Measurements from ENCODE around the gene TRPM7. TPM values are rescaled to one million over a fixed set of nuclear protein-coding genes. Genes with fewer than 3 reads are reported as not detected.

Gene TRPM7
- total RNA-seq, 2 experiments from 2014 or later: 29.0 to 30.0 TPM

- Mint-ChIP-seq H3K36me3 (ENCODE audit: low read depth) (peaks cover 39% of the 10 kb centered on the region), H3K27ac (peak overlapping the region; percentile 6), H3K9me3 (no peaks in the 10 kb centered on the region), H3K4me1 (ENCODE audit: low read depth) (peaks cover 25% of the 10 kb centered on the region), H3K27me3 (no peaks in the 10 kb centered on the region), H3K4me3 (no peak overlapping the region)
- intact Hi-C loops (cut with DNase I, micrococcal nuclease): no loop called here
- ChIA-PET POLR2A (no interaction called here), CTCF (interaction anchor here (1.0 to 1.1 kb wide), 2 partner anchors 9 to 37 kb away, joined by 3 to 5 read pairs; no protein-coding TSS in a partner anchor)
- TF ChIP-seq CTCF (IDR thresholded peaks at IDR 0.05): no peak
- Histone ChIP-seq H3K4me3 (ENCODE audit: low read length) (no peak overlapping the region), H3K36me3 (ENCODE audit: insufficient read depth, low read length) (peaks cover 18% of the 10 kb centered on the region), H3K4me1 (ENCODE audit: insufficient read depth, low read length) (peaks cover 21% of the 10 kb centered on the region), H3K9me3 (ENCODE audit: control insufficient read depth in 1 of 2, insufficient read depth in 1 of 2, low read length in 2 of 2) (no peaks in the 10 kb centered on the region), H3K27me3 (ENCODE audit: control insufficient read depth in 1 of 2, insufficient read depth in 2 of 2, low read length in 2 of 2) (no peaks in the 10 kb centered on the region), H3K27ac (ENCODE audit: low read depth in 1 of 2, low read length in 2 of 2) (no peak overlapping the region)
- no peak for ATAC-seq (ENCODE audit: poor library complexity)
- DNase-seq: no peak
Observed at GRCh38 chr15:50676799-50677483, 9.7 kb downstream of the TRPM7 start.

- Histone ChIP-seq H3K4me1 (ENCODE audit: insufficient read depth, low read length) (peaks cover 21% of the 10 kb centered on the region), H3K4me3 (ENCODE audit: low read length) (no peak overlapping the region), H3K27ac (ENCODE audit: low read depth in 1 of 2, low read length in 2 of 2) (no peak overlapping the region), H3K36me3 (ENCODE audit: insufficient read depth, low read length) (peaks cover 11% of the 10 kb centered on the region), H3K9me3 (ENCODE audit: control insufficient read depth in 1 of 2, insufficient read depth in 1 of 2, low read length in 2 of 2) (no peaks in the 10 kb centered on the region), H3K27me3 (ENCODE audit: control insufficient read depth in 1 of 2, insufficient read depth in 2 of 2, low read length in 2 of 2) (no peaks in the 10 kb centered on the region)
- ChIA-PET POLR2A (interaction anchor here (0.6 to 1.3 kb wide), 4 partner anchors 109 to 233 kb away, joined by 3 to 4 read pairs (median 3); partner anchors contain the start of gene AP4E1), CTCF (interaction anchor here (0.5 to 1.1 kb wide), 4 partner anchors 10 to 201 kb away, joined by 3 to 5 read pairs (median 4); no protein-coding TSS in a partner anchor)
- DNase-seq: peak in 3 of 14 experiments; percentile 49 to 60 (median 53)
- TF ChIP-seq CTCF (IDR thresholded peaks at IDR 0.05): peak; percentile 93
- intact Hi-C loops (cut with DNase I, micrococcal nuclease): loop anchor here (1.0 kb wide), 3 partner anchors 201 to 233 kb away; partner anchors contain the start of gene AP4E1 (in 2 of the 2)
- no peak overlapping the region for H3K4me3 Mint-ChIP-seq
- ATAC-seq (ENCODE audit: poor library complexity): peak; percentile 43
- H3K27me3 Mint-ChIP-seq: no peaks in the 10 kb centered on the region
- peaks cover 22% of the 10 kb centered on the region for H3K4me1 Mint-ChIP-seq (ENCODE audit: low read depth)
- H3K9me3 Mint-ChIP-seq: no peaks in the 10 kb centered on the region
- peaks cover 42% of the 10 kb centered on the region for H3K36me3 Mint-ChIP-seq (ENCODE audit: low read depth)
- peak overlapping the region; percentile 59 for H3K27ac Mint-ChIP-seq
Observed at GRCh38 chr15:50675535-50676144, 11.0 kb downstream of the TRPM7 start.

- Mint-ChIP-seq H3K36me3 (ENCODE audit: low read depth) (peaks cover 53% of the 10 kb centered on the region), H3K27me3 (no peaks in the 10 kb centered on the region), H3K9me3 (no peaks in the 10 kb centered on the region), H3K4me3 (no peak overlapping the region), H3K4me1 (ENCODE audit: low read depth) (peaks cover 30% of the 10 kb centered on the region), H3K27ac (peak overlapping the region; percentile 20)
- no peak for TF ChIP-seq CTCF (IDR thresholded peaks at IDR 0.05)
- H3K36me3 ChIP-seq (ENCODE audit: insufficient read depth, low read length): peaks cover 7% of the 10 kb centered on the region
- DNase-seq (no peak), ATAC-seq (ENCODE audit: poor library complexity) (no peak)
- intact Hi-C loops (cut with DNase I, micrococcal nuclease): no loop called here
- H3K27me3 ChIP-seq (ENCODE audit: control insufficient read depth in 1 of 2, insufficient read depth in 2 of 2, low read length in 2 of 2): no peaks in the 10 kb centered on the region
- H3K4me3 ChIP-seq (ENCODE audit: low read length): no peak overlapping the region
- H3K27ac ChIP-seq (ENCODE audit: low read depth in 1 of 2, low read length in 2 of 2): no peak overlapping the region
- ChIA-PET POLR2A (no interaction called here), CTCF (no interaction called here)
- no peaks in the 10 kb centered on the region for H3K9me3 ChIP-seq (ENCODE audit: control insufficient read depth in 1 of 2, insufficient read depth in 1 of 2, low read length in 2 of 2)
- peaks cover 2% of the 10 kb centered on the region for H3K4me1 ChIP-seq (ENCODE audit: insufficient read depth, low read length)
Observed at GRCh38 chr15:50670115-50670514, 16.5 kb downstream of the TRPM7 start.

Measured in CD4-positive, alpha-beta T cell (primary cell).